GM19238 (cell line): ENCODE measurements around the gene LRRC17.
A peak's percentile ranks its signal among the peaks of the same experiment; 100 is the strongest.

Experiments
- DNase-seq: peaks from one replicate; pipeline ENCODE4 v3.0.0; 2011; ENCODE audit warnings: low spot score; ENCODE audit not compliant: insufficient read length

The LRRC17 gene, protein sequence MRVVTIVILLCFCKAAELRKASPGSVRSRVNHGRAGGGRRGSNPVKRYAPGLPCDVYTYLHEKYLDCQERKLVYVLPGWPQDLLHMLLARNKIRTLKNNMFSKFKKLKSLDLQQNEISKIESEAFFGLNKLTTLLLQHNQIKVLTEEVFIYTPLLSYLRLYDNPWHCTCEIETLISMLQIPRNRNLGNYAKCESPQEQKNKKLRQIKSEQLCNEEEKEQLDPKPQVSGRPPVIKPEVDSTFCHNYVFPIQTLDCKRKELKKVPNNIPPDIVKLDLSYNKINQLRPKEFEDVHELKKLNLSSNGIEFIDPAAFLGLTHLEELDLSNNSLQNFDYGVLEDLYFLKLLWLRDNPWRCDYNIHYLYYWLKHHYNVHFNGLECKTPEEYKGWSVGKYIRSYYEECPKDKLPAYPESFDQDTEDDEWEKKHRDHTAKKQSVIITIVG

DNA sequence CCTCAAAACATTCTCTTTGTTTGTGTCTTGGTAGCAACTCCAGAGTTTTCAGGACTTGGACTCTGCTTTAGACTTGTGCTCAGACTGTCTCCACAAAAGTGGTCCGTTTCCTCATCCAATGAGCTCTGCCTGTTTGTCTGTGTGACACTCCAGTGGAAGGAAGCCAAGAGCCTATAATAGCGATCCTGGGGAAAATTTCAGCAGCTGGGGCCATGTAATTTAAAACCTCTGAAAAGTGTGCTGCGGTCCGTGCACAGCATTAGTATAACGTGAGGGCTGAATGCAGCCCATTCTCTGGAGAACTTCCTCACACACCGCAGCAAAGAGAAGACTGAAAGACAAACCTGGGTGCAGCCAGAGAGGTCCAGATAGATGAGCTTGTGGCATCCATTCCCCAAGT is at the start of gene LRRC17:
Gene LRRC17 (plus strand): TSS at position 259 of the 400 bp plus-strand sequence. CDS start 20,914 bp downstream, outside the sequence.
- no peak for DNase-seq

DNA sequence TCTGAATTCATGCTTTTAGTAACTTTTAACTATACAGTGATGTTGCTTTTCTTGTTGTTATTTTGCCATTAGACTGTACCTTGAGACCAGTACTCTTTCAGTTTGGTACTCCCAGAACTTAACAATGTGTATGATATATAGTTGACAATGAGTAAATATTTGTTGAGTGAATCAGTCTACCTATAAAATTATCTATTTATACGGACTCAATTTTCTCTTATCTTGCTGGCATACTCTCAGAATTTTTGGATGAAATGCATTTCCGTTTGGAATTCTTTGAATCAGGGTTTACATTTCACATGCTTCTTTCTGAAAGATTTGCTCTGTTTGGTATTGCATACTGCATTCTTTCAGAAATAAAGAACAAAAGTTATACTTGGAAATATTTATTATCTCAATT is 47.8 kb upstream of the LRRC17 start:
- DNase-seq = no peak

DNA sequence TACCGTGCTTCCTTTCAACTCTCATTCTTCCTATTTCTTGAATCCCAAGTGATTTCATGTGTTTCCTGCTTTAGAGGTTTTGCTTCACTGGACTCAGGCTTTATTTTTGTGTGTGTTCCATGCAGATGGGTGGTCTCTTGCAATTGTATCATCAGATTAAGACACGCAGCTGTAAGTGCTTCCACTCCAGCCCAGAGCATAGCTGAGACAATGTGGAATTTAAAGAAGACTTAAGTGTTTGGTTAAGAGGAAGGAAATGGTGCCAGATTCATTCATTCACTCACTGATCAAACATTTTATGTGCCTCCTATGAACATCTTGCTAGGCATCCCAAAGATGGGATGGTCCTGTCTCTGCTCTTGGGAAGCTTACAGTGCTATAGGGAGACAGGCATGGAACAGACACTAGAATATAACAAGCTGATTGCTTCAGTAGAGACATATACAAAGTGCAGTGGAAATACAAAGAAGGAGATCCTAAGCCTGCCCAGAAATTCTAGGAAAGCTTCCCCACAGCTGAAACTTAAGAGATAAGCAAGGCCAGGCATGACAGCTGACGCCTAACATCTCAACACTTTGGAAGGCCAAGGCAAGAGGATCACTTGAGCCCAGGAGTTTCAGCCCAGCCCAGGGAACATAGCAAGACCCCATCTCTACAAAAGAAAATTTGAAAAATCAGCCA is 46.1 kb upstream of the LRRC17 start:
- DNase-seq = no peak

DNA sequence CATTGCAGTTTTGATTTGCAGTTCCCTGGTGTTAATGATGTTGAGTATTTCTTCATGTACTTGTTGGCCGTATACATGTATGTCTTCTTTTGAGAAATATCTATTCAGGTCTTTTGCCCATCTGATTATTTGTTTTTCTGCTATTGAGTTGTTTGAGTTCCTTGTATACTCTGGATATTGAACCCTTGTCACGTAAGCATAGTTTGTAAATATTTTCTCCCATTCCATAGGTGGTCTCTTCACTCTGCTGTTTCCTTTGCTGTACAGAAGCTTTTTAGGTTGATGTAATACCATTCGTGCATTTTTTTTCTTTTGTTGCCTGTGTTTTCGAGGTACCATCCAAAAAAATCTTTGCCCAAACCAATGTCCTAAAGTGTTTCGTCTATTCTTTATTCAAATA is 43.6 kb upstream of the LRRC17 start:
- DNase-seq = no peak

DNA sequence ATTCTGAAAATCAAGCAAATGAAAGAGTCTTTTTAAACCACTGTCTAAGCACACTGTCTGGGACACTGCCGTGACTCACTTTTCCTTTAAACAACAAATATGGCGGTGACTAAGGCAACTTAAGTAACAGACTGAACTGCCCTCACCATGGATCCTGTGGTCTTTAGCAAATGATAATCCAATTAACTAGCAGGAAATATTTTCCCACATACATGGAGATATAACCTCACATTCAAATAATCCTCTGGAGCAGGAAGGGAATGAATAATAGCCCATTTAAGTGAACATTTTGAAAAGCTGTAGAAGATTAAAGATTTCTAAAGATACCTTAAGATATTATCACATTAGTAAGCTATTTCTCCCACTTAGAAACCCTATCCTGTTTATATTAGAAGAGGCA is 40.3 kb upstream of the LRRC17 start:
- no peak for DNase-seq

DNA sequence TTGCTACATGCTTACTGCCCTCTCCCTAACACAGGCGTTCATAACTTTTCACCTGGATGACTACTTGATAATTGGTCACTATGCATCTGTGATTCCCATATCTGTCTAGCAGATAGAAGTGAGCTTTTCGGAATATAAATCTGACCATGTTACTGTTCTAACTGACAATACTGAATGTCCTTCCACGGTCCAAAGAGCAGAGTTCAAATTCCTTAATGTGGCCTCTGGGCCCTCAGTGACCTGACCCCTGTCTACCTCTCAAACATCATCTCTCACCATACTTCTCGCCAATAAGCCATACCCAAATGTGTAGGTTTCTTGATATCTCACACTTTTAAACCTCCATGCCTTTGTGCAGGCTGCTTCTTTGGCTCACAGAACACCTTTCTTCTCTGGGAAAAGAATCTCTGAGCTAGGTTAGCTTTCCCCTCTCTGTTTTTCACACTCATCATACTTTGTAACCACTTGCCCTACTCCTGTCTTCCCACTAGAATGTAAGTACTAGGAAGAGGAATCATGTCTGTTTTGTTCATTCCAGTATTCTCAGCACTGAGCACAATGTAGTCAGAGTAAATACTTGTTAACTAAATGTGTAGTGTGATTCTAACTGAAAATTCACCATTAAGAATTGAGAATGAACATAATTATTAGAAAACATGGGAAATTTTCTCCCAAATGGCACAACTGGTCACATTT is 39.2 kb upstream of the LRRC17 start:
- no peak for DNase-seq

DNA sequence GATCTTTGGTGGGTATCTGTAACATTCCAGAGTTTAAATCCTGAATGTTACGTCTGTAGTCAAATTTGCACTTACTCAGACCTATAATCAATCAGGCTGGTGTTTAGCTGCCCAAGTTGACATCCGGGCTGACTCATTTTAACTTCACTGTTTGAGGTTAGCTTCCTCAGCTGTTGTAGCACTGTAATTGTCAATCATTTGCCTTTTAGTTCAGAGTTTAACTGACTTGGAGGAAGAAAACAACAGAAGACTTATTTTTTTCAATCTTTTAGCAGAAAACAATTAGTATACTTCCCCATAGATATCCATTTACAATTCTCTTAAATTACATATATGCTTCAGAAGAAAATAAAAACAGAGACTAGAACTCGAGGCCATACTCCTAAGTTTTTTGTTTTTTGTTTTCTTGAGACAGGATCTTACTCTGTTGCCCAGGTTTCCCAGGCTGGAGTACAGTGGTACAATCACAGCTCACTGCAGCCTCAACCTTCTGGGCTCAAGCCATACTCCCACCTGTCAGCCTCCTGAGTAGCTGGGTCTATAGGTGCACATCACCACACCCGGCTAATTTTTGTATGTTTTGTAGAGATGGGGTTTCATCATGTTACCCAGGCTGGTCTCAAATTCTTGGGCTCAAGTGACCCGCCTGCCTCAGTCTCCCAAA is 38.5 kb upstream of the LRRC17 start:
- DNase-seq = peak; percentile 42

DNA sequence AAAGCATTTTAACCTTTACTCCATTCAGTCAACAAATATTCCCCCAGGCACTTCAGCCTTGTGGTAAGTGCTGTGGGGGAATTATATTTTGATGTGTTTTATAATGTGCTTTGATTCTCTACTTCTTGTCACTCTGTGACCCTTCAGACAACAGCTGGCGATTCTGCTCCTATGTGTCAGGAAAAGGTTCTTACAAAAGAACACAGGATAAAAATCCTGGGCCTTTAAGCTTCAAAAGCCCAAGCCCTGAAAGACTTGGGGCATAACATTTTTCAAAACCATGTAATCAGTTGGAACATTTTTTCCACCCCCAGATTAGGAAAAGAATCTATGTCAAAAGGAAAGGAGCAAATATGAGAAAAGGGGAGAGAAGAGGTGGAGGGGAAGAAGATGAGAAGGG is 37.8 kb upstream of the LRRC17 start:
- DNase-seq = no peak

DNA sequence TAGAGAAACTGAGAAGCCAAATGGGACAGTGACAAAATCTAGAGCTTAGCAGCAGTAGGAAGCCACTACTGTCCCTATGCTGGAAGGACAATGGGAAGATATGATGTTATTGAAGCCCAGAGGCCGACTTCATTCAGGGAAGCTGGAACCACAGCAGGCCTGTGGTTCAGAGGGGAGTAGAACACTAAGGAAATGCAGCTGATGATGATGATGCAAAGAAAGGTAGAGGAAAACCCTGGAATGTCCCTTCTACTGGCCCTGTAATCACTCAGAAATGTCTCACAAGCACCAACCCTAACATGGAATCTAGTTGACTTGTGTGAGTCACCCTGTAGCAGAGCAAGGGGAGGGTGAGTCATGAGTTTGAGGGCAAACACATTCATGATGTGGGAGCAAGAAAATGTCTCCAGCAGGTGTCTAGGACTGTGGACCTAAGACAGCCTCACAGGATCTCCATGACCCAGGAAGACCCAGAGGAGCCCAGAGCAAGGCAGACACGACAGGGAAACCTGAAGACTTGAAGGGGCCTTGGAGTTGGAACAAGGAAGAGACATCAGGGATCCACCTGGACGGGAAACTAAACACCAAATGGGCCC is 37.0 kb upstream of the LRRC17 start:
- DNase-seq = no peak

DNA sequence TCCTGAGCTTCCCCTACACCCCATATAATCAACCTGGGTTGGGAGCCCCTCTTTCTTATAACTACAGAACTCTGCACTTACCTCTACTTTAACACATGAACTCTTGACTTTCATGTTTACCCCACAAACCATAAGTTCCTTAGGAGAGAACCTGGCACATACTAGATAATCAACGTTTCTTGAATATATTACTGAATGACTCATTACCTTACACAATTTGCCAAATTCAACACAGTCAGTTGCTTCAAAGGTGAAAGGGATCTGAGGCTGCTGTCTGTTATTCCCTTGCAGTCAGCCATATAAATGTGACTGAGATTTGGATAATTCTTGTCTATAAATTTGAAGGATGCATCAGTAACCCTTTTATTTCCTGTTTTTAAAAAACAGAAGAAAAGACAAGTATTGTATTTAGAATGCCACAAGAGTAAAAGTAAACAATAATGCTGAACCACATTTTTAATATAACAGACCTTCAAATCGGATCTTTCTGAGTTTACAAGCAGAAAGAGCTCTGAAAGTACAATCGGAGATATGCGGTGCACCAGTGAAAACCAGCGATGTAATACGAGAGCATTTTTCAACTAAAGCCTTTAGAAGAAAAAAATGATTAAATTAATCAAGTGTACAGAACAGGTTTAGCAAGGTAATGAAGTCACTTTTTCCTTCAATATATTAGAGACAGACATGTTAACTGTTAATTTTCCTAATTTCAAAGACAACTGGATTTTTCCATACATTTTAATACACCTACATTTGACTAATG is 29.5 kb upstream of the LRRC17 start:
- DNase-seq = no peak

DNA sequence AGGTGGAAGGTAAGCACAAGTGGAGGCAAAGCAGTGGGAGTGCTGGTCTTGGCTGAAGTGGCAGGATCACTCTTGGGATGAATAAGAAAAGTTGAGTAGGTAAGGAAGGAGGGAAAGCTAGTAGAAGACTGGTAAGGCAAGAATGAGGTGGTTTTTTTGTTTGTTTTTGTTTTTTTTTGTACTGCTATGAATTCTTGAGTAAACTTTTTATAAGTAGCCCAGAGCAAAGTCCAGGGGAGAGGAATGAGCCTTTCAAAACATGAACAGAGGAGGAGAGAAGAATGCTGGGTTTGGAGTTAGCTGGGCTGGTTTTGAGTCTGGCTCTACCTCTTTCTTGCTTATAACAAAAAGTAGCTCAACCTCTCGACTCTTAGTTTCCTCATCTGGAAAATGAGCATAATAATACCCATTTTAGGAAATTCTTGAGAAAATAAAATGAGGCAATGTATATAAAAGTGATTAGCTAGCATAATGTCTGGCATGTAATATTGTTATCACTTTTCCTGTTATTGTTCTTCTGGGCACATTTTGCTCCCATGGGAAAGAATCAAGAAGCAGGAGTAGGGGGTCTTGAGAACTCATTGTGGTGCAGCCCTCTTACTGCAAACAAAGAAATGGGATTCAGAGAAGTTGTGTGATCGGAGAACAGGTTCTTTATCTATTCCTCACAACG is 24.1 kb upstream of the LRRC17 start:
- DNase-seq = no peak

DNA sequence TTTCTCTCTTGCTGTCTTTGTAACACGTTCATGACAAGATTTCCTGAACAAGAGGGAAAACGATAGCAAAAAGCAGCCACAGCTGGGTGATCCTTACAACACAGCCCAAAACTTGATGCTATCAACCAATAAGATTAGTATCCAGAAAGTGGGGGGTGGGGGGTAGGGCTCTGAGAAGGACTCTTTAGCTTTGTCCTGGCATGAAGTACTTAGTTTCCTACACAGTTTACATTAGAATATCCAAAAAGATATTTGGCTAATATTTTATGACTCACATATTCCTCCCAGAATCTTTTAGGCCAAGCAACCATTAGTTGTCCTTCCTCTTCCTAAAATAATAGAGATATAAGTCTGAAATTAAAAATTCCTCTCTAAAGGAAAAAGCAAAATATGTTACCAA is 22.9 kb upstream of the LRRC17 start:
- DNase-seq = no peak

DNA sequence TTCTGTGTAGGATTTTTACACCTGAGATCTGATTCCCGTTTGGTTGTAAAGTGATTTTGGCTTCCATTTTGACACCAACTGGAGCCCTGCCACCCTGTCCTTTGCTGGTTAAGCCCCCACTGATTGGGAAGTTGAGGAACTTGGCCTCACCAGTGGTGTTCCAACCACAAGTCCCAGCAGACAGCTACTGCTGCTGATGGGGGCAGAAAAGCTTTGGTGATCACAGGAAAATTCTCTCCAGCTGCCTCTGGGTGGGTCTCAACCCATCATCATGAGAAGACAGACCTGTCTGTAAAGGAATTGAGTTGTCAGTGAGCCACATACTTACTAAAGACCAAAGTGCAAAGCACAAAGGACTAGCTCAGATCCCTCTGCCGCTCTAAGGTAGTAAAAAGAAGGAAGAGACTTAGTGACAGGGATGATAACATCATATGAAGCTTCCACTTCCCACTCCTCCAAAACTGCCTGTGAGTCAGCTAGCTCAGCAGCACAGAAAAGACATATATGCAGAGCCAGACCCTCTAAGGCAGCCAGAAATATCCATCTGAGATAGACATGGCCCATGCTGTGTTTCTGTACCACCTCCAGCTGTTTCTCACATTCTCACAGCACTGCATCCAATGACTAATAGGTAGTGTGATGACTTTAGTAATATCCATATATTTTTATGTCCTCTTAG is 22.4 kb upstream of the LRRC17 start:
- DNase-seq = no peak

DNA sequence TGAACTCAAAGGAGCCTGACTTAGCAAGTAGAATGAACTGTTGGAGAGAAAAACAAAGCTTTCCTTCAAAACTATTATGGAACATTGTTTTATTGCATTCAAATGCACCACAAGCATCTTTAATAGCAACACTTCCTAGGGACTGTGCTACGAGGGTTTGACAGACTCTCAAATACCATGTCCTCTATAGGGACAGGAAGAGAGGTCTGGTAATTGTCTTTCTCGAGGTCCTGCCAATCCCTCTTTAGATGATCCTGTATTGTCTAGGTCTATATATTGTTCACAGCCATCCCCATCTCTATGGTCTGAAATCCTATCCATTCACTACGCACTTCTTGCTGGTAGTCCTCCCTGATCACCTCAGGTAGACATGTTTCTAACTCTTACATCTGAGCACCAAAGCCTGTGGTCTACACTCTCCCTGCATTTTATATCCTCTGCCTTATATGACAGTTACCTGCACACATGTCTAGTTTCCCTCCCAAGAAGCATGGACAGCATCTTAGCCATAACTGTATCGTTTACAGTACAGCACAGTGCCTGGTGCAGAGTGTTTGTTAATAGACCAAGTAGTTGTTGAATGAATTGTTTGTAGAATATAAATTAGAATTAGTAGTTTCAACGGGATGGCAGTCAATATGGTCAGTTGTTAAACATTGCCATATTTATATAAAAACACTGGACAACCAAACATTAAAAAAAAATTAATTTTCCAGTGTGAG is 21.7 kb upstream of the LRRC17 start:
- DNase-seq = no peak

DNA sequence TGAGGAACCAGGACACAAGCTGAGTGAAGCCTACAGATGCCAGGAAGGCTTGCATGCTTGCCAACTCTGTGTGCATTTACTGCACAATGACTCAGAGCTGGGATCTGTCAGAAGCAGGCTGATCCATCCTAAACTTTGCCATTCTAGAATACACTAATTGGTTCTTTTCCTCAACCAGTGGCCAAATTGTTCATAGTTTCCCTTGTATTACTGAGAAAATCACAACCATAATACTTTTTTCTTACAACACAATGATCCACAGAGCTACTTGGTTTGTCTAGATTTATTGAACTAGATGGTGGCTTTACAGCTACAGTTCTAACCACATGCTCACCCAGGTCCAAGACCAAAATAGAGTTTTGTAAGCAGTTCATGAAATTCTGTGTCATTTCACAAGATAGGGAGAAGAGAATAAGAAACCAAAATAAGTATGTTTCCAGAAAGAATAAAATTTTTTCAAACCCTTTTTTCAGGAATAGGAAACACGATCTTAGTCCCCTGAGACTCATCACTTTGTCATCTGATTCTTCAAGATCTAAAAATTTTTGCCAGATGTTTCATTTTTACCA is 21.0 kb upstream of the LRRC17 start:
- no peak for DNase-seq

DNA sequence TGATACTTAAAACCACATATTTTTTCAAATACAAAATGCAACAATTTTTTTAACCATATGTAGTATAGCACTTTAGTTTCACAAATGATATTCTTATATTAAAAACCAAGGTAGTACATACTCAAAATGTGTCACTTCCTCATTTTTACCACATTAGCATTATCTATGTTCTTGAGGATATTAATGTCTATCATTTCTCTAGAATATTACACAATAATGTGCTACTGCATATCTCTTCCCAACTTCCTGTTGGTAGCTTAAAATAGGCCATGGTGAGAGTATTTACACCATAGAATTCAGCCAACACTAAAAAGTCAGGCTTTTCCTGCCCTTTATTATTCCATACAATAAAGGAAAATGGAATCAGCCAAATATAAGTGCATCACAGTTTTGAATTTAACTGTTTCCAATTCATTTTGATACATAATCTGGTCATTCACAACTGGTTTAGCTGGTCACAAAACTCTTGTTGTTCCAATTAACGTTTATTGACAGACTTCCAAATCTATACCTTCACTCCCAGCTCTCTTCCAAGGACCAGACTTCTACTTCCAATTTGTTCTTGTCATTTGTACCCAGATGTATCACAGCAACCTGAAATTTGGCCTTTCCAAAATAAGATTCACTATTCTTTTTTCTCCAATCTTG is 20.0 kb upstream of the LRRC17 start:
- DNase-seq = no peak

DNA sequence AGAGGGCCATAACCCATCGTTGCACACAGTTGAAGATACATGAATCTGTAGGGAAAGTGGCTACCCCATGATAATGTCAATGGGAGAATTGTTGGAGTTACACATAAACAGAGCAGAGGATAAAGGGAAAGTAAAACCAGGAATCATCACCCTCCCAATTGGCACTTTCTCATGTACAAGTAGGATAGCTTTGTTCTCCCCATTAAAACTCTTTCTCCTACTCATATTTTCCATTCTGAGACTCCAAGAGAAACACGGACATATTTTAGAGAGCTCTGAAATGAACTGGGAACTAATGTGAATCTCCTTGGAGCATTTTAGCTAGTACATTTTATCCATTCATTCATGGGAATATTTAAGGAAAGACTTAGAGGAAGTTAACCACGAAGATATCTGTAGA is 17.2 kb upstream of the LRRC17 start:
- no peak for DNase-seq

DNA sequence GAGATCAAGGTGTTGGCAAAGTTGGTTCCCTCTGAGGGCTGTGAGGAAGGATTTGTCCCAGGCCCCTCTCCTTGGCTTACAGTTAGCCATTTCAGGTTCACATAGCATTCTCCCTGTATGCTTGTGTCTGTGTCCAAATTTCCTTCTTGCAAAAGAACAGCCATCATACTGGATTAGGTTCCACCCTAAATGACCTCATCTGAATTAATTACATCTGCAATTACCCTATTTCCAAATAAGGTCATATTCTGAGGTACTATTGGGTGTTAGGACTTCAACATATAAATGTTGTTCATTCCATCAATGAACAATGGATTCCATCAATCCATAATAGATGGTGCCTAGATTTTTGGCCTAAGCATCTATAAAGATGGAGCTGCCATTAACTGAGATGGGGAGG is 16.2 kb upstream of the LRRC17 start:
- no peak for DNase-seq
